RCC 7860 (cell line): ENCODE measurements around the gene TMEM225B.
"Not testable (repeated sequence)": the region's sequence is repeated elsewhere in the genome, so short reads cannot be mapped to it uniquely, and the experiment has no call there.

Source experiments
- DNase-seq: peaks from one replicate; pipeline ENCODE4 v3.0.0-alpha.2; 2015; ENCODE audit warnings: low spot score
- FAIRE-seq: peaks from 2 replicates; lab custom pipeline; 2012; peaks lifted over from hg19 to GRCh38; lab: Jason Lieb, UNC

The TMEM225B gene

GRCh38 chr7:99623091-99623693, 25.1 kb downstream of the TMEM225B start:
- no peak for FAIRE-seq
- no peak for DNase-seq

- no peak for DNase-seq
- no peak for FAIRE-seq
Measured at GRCh38 chr7:99623702-99624447, 25.8 kb downstream of the TMEM225B start.

- DNase-seq, result no peak
- no peak for FAIRE-seq
Measured at GRCh38 chr7:99624484-99624883, 26.4 kb downstream of the TMEM225B start.

GRCh38 chr7:99625321-99625720, 27.3 kb downstream of the TMEM225B start:
- FAIRE-seq (no peak), DNase-seq (no peak)

GRCh38 chr7:99625961-99626360, 27.9 kb downstream of the TMEM225B start:
- DNase-seq, result no peak
- FAIRE-seq, result no peak

- DNase-seq (no peak), FAIRE-seq (no peak)
Measured at GRCh38 chr7:99626661-99627060, 28.6 kb downstream of the TMEM225B start.

- no peak for FAIRE-seq
Measured at GRCh38 chr7:99627513-99627912, 29.4 kb downstream of the TMEM225B start.

GRCh38 chr7:99628471-99629465, 30.7 kb downstream of the TMEM225B start:
- DNase-seq (no peak), FAIRE-seq (no peak)

More at GRCh38 chr7:99627513-99627912, 29.4 kb downstream of the TMEM225B start:
- DNase-seq, result no peak

- no peak for DNase-seq
- FAIRE-seq, result no peak
Measured at GRCh38 chr7:99629643-99630042, 31.6 kb downstream of the TMEM225B start.

GRCh38 chr7:99631295-99632109, 33.4 kb downstream of the TMEM225B start:
- DNase-seq (peak; percentile 58), FAIRE-seq (no peak)

GRCh38 chr7:99637414-99637813, 39.3 kb downstream of the TMEM225B start:
- not testable (repeated sequence) for FAIRE-seq

GRCh38 chr7:99638731-99639130, 40.7 kb downstream of the TMEM225B start:
- FAIRE-seq, result no peak
- DNase-seq, result no peak

More at GRCh38 chr7:99637414-99637813, 39.3 kb downstream of the TMEM225B start:
- not testable (repeated sequence) for DNase-seq

GRCh38 chr7:99639267-99639666, 41.2 kb downstream of the TMEM225B start:
- no peak for DNase-seq
- FAIRE-seq, result no peak

- FAIRE-seq (no peak), DNase-seq (peak; percentile 23)
Measured at GRCh38 chr7:99642027-99642426, 44.0 kb downstream of the TMEM225B start.

- FAIRE-seq (no peak), DNase-seq (no peak)
Measured at GRCh38 chr7:99643464-99643863, 45.4 kb downstream of the TMEM225B start.

- no peak for FAIRE-seq
- no peak for DNase-seq
Measured at GRCh38 chr7:99644431-99644830, 46.4 kb downstream of the TMEM225B start.

- FAIRE-seq (no peak), DNase-seq (no peak)
Measured at GRCh38 chr7:99645590-99645989, 47.5 kb downstream of the TMEM225B start.

- DNase-seq (peak; percentile 27), FAIRE-seq (no peak)
Measured at GRCh38 chr7:99648843-99649242, 50.8 kb downstream of the TMEM225B start.

GRCh38 chr7:99651290-99651689, 53.2 kb downstream of the TMEM225B start:
- no peak for FAIRE-seq

GRCh38 chr7:99652671-99653070, 54.6 kb downstream of the TMEM225B start:
- DNase-seq (no peak), FAIRE-seq (no peak)

More at GRCh38 chr7:99651290-99651689, 53.2 kb downstream of the TMEM225B start:
- DNase-seq, result no peak
